HL-60 (cell line): Measurements from ENCODE around the gene GRK1.

ENCODE experiments used
- DNase-seq, 2 experiments: peaks; one replicate each; pipeline ENCODE4 v3.0.0-alpha.2; 2010 to 2020; ENCODE audit warnings: low read depth in 1 of 2, low spot score in 1 of 2
- H3K27ac ChIP-seq: fragments of 250-450 bp; sonication (Bioruptor Pico); replicated peaks from 2 replicates; pipeline ENCODE4 v1.5.1; 2020; ENCODE audit warnings: mild to moderate bottlenecking, moderate library complexity
- H3K27me3 ChIP-seq: fragments of 250-450 bp; sonication (Bioruptor Pico); 2 replicates; pipeline ENCODE4 v1.5.1; 2021; ENCODE audit warnings: mild to moderate bottlenecking, moderate library complexity; ENCODE audit not compliant: insufficient read depth, poor library complexity, severe bottlenecking
- H3K4me3 ChIP-seq: replicated peaks from 2 replicates; pipeline ENCODE4 v1.5.1; 2011; ENCODE audit warnings: mild to moderate bottlenecking, control low read depth, low read length; ENCODE audit not compliant: insufficient read depth
- CTCF ChIP-seq: IDR thresholded peaks from one replicate; pipeline ENCODE4 v1.5.1; 2011; ENCODE audit warnings: low read length, control low read depth, inconsistent platforms; ENCODE audit not compliant: insufficient read depth
- GABPA ChIP-seq: IDR thresholded peaks from 2 replicates; pipeline ENCODE4 v1.6.1; 2012; ENCODE audit warnings: low read depth
- POLR2AphosphoS5 ChIP-seq: IDR thresholded peaks from 2 replicates; pipeline ENCODE4 v1.6.1; 2012; ENCODE audit warnings: low read depth
- REST ChIP-seq: IDR thresholded peaks from 2 replicates; pipeline ENCODE4 v1.6.1; 2012; ENCODE audit warnings: low read depth; ENCODE audit not compliant: insufficient replicate concordance
- SPI1 ChIP-seq: IDR thresholded peaks from 2 replicates; pipeline ENCODE4 v1.6.1; 2012; ENCODE audit warnings: low read depth, mild to moderate bottlenecking, borderline replicate concordance

Gene GRK1

GRCh38 chr13:113770937-113771336 lies 103.9 kb downstream of the GRK1 start:
- TF ChIP-seq GABPA: no peak
- no peak for TF ChIP-seq POLR2AphosphoS5
- TF ChIP-seq CTCF: no peak
- TF ChIP-seq REST: no peak
- TF ChIP-seq SPI1: no peak
- no peak for DNase-seq
- H3K27me3 ChIP-seq: no peaks in the 10 kb centered on the region
- no peak overlapping the region for H3K4me3 ChIP-seq
- H3K27ac ChIP-seq: no peak overlapping the region

GRCh38 chr13:113771709-113772331 lies 104.8 kb downstream of the GRK1 start:
- H3K4me3 ChIP-seq: no peak overlapping the region
- no peak for DNase-seq
- H3K27me3 ChIP-seq: no peaks in the 10 kb centered on the region
- no peak overlapping the region for H3K27ac ChIP-seq
- TF ChIP-seq SPI1 (no peak), CTCF (no peak)

DNA sequence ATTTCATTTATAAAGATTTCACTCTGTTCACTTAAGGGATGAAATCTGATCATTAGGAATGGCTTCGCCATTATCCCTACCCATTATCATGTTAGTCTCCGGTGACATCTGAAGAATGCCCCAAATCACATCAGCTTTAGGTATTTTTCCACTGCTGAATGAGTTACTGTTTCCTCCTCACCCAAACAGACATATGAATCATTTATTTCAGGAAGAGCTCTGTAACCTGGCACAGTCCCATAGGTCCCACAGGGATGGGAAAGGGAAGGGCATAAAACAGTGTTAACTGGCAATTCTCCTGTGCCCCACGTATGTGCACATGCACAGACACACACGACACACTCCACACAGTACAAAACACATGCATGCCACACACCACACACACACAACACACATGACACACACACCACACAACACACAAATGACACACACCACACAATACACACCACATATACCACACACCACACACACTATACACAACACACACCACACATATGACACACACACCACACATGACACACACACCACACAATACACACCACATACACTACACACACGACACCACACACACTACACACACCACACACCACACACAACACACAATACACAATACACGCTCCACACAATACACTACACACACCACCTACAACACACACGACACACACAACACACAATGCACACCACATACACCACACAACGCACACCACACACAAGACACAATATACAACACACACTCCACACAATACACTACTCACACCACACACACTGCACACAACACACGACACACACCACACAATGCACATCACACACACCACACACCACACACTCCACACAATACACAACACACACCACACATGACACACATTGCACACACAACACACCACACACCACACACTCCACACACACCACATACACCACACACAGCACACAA lies 107.4 kb downstream of the GRK1 start:
- Histone ChIP-seq H3K4me3 (no peak overlapping the region), H3K27ac (no peak overlapping the region), H3K27me3 (no peaks in the 10 kb centered on the region)
- DNase-seq: no peak
- TF ChIP-seq REST (no peak), GABPA (no peak), SPI1 (no peak), CTCF (no peak), POLR2AphosphoS5 (no peak)
